ENCODE measurements around the gene LIPK.
"Not testable (repeated sequence)": the region's sequence is repeated elsewhere in the genome, so short reads cannot be mapped to it uniquely, and the experiment has no call there.

LIPK gene

GRCh38 chr10:88721392-88721791 is 15.3 kb downstream of the LIPK start:
- DNase-seq, result no peak

GRCh38 chr10:88725798-88726197 is 19.7 kb downstream of the LIPK start:
- no peak for DNase-seq

GRCh38 chr10:88728107-88728763 is 22.2 kb downstream of the LIPK start:
- DNase-seq, result no peak

- no peak for DNase-seq
Observed at GRCh38 chr10:88730864-88731263, 24.8 kb downstream of the LIPK start.

- no peak for DNase-seq
Observed at GRCh38 chr10:88731296-88731695, 25.2 kb downstream of the LIPK start.

GRCh38 chr10:88733215-88733614 is 27.2 kb downstream of the LIPK start:
- no peak for DNase-seq

- no peak for DNase-seq
Observed at GRCh38 chr10:88735661-88736060, 29.6 kb downstream of the LIPK start.

GRCh38 chr10:88741921-88742320 is 35.9 kb downstream of the LIPK start:
- not testable (repeated sequence) for DNase-seq

- no peak for DNase-seq
Observed at GRCh38 chr10:88742448-88742847, 36.4 kb downstream of the LIPK start.

GRCh38 chr10:88744002-88744401 is 38.0 kb downstream of the LIPK start:
- DNase-seq, result no peak

GRCh38 chr10:88745633-88746032 is 39.6 kb downstream of the LIPK start:
- DNase-seq, result no peak

GRCh38 chr10:88754287-88754686 is 48.2 kb downstream of the LIPK start:
- no peak for DNase-seq

GRCh38 chr10:88755753-88756152 is 49.7 kb downstream of the LIPK start:
- DNase-seq, result no peak

GRCh38 chr10:88756660-88757059 is 50.6 kb downstream of the LIPK start:
- no peak for DNase-seq

- no peak for DNase-seq
Observed at GRCh38 chr10:88759366-88760101, 53.5 kb downstream of the LIPK start, which contains the start of gene LIPN. Gene LIPN (plus strand): TSS chr10:88760020. CDS start chr10:88761406, 1,386 bp downstream.

- no peak for DNase-seq
Observed at GRCh38 chr10:88762906-88763305, 56.9 kb downstream of the LIPK start.

- no peak for DNase-seq
Observed at GRCh38 chr10:88763441-88763840, 57.4 kb downstream of the LIPK start.

GRCh38 chr10:88764110-88764509 is 58.1 kb downstream of the LIPK start:
- DNase-seq, result no peak

- DNase-seq, result no peak
Observed at GRCh38 chr10:88765816-88766215, 59.8 kb downstream of the LIPK start.

- no peak for DNase-seq
Observed at GRCh38 chr10:88769384-88769783, 63.3 kb downstream of the LIPK start.

- no peak for DNase-seq
Observed at GRCh38 chr10:88781206-88781605, 75.2 kb downstream of the LIPK start.

GRCh38 chr10:88782222-88782621 is 76.2 kb downstream of the LIPK start:
- no peak for DNase-seq

- DNase-seq, result no peak
Observed at GRCh38 chr10:88783724-88784123, 77.7 kb downstream of the LIPK start.

GRCh38 chr10:88786032-88786770 is 80.2 kb downstream of the LIPK start:
- DNase-seq, result no peak
